ENCODE measurements around the gene RWDD4. TPM values are rescaled to one million over a fixed set of nuclear protein-coding genes. Genes with fewer than 3 reads are reported as not detected.

RWDD4 gene
- polyA plus RNA-seq, 2 of the 4 experiments (the other 2 are of a cell fraction), result 18.7 to 20.4 TPM

DNA sequence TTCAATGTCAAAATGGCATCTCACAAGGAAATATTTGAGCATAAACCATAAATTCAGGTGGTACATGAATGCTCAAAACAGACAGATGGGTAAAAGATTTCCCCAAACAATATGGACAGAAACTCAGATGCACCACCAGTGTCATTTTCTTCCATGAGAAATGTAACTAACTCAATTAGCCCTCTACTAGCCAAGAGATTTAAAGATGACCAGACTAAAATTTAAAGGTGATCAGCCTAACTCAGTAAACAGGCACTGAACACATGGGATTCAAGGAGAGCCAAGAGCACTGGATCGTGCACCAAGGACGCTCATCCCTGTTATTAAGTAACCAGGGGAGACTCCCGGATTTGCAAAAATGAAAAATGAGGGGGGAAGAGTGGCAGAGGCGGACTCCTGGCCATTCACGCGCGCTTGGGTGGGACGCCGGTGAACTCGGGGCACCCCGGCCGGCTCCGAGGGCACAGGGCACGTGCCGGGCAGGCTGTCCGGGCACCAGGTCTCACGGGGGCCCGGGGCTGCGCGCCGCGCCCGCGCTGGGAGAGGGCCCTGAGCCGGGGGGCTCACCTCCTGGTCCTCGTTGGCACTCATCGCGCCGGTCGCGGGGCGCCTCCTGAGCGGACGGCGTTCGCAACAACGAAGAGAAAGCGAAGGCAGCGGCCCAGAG is 490 bp downstream of the RWDD4 start:
- DNase-seq (ENCODE audit: low read depth in 1 of 2, low spot score in 1 of 2) (peak in 1 of 2 experiments; percentile 5), ATAC-seq (peak; percentile 46 to 60), FAIRE-seq (no peak)
- POLR2A ChIA-PET, result interaction anchor here (0.9 kb wide), 1 partner anchor 63 kb away, joined by 3 read pairs; no protein-coding TSS in a partner anchor
- no peaks in the 10 kb centered on the region for H3K9me3 ChIP-seq
- H3K4me3 ChIP-seq, result peak overlapping the region; percentile 77
- TF ChIP-seq EHMT2 (IDR thresholded peaks at IDR 0.05; ENCODE audit: low read depth) (no peak), PHF8 (IDR thresholded peaks at IDR 0.05; ENCODE audit: borderline replicate concordance, low read depth) (peak; percentile 66; the same call in 1 of the 2 replicates)
- H3K4me2 ChIP-seq, result peak overlapping the region; percentile 90
- peaks cover 16% of the 10 kb centered on the region; the same call in 2 of the 3 replicates for H3K4me1 ChIP-seq
- under 1% methylated on average over 13 of the region's 39 CpGs for WGBS (ENCODE audit: missing lambda C conversion rate)
- H3K27ac ChIP-seq, result peak overlapping the region; percentile 89 to 96
- CTCF ChIA-PET, result interaction anchor here (0.8 kb wide), 1 partner anchor 13 kb away, joined by 3 read pairs; no protein-coding TSS in a partner anchor

DNA sequence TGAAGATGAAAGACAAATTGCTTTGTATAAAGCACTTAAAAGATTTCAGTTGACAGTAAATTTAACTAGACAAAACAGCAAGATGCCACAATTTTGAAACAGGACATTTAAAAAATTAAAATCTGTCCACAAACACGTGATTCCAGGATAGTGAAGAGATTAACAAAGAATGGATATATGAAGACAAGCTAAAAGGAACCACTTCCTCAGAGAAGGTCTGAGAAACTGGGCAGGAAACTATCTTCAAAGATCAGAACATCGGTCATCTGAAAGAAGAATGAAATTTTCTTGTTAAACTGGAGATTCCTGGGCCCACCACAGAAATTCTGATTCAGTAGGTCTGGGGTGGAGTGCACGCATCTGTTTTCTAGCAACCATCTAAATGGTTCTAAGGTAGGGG is 1.4 kb downstream of the RWDD4 start:
- no peaks in the 10 kb centered on the region for H3K9me3 ChIP-seq
- ATAC-seq, result no peak
- WGBS (ENCODE audit: missing lambda C conversion rate), result 91% methylated on average over 3 of the region's 3 CpGs
- ChIA-PET CTCF (interaction anchor here (0.8 kb wide), 1 partner anchor 12 kb away, joined by 3 read pairs; no protein-coding TSS in a partner anchor), POLR2A (no interaction called here)
- peaks cover 16% of the 10 kb centered on the region; the same call in 2 of the 3 replicates for H3K4me1 ChIP-seq
- FAIRE-seq, result no peak
- DNase-seq (ENCODE audit: low read depth in 1 of 2, low spot score in 1 of 2), result no peak
- H3K27ac ChIP-seq, result peak overlapping the region in 1 of 2 experiments; percentile 96; a peak in 2 of 6 replicates
- peak overlapping the region; percentile 77 for H3K4me3 ChIP-seq
- peak overlapping the region; percentile 90 for H3K4me2 ChIP-seq
- TF ChIP-seq POLR2AphosphoS2 (conservative IDR thresholded peaks at IDR 0.05; ENCODE audit: low read length), result no peak

- DNase-seq (ENCODE audit: low read depth in 1 of 2, low spot score in 1 of 2) (no peak), ATAC-seq (no peak), FAIRE-seq (no peak)
- WGBS (ENCODE audit: missing lambda C conversion rate), result 85% methylated on average over 7 of the region's 7 CpGs
- ChIA-PET POLR2A (no interaction called here), CTCF (interaction anchor here (1.3 kb wide), 1 partner anchor 13 kb away, joined by 3 read pairs; no protein-coding TSS in a partner anchor)
- Histone ChIP-seq H3K4me3 (no peak overlapping the region), H3K4me1 (no peaks in the 10 kb centered on the region), H3K27ac (no peak overlapping the region), H3K4me2 (no peak overlapping the region), H3K9me3 (no peaks in the 10 kb centered on the region)
- TF ChIP-seq RAD21 (conservative IDR thresholded peaks at IDR 0.05 in 1 of 2, IDR thresholded peaks at IDR 0.05 in 1 of 2) (no peak), NR3C1 (IDR thresholded peaks at IDR 0.05) (no peak), FOSL2 (IDR thresholded peaks at IDR 0.05) (no peak), FOSL2 (CRISPR knock-in tag; IDR thresholded peaks at IDR 0.05) (no peak), POLR2AphosphoS2 (conservative IDR thresholded peaks at IDR 0.05; ENCODE audit: low read length) (no peak), RARB (CRISPR knock-in tag; IDR thresholded peaks at IDR 0.05) (no peak), FOXS1 (CRISPR knock-in tag; IDR thresholded peaks at IDR 0.05) (no peak), KDM5A (IDR thresholded peaks at IDR 0.05) (no peak), POLR2A (IDR thresholded peaks at IDR 0.05; ENCODE audit: low read length) (no peak), BHLHE40 (IDR thresholded peaks at IDR 0.05; ENCODE audit: low read depth, low read length) (no peak), CHD4 (IDR thresholded peaks at IDR 0.05; ENCODE audit: borderline replicate concordance) (no peak), EHMT2 (IDR thresholded peaks at IDR 0.05; ENCODE audit: low read depth) (no peak)
- TF ChIP-seq, protein P1, sequence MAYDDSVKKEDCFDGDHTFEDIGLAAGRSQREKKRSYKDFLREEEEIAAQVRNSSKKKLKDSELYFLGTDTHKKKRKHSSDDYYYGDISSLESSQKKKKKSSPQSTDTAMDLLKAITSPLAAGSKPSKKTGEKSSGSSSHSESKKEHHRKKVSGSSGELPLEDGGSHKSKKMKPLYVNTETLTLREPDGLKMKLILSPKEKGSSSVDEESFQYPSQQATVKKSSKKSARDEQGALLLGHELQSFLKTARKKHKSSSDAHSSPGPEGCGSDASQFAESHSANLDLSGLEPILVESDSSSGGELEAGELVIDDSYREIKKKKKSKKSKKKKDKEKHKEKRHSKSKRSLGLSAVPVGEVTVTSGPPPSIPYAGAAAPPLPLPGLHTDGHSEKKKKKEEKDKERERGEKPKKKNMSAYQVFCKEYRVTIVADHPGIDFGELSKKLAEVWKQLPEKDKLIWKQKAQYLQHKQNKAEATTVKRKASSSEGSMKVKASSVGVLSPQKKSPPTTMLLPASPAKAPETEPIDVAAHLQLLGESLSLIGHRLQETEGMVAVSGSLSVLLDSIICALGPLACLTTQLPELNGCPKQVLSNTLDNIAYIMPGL (CRISPR knock-in tag; IDR thresholded peaks at IDR 0.05; ENCODE audit: borderline replicate concordance), result no peak
- TF ChIP-seq, protein P2, sequence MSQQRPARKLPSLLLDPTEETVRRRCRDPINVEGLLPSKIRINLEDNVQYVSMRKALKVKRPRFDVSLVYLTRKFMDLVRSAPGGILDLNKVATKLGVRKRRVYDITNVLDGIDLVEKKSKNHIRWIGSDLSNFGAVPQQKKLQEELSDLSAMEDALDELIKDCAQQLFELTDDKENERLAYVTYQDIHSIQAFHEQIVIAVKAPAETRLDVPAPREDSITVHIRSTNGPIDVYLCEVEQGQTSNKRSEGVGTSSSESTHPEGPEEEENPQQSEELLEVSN (IDR thresholded peaks at IDR 0.05; ENCODE audit: borderline replicate concordance, low read depth), result no peak
Observed at GRCh38 chr4:183645326-183645725, 13.7 kb downstream of the RWDD4 start.

DNA sequence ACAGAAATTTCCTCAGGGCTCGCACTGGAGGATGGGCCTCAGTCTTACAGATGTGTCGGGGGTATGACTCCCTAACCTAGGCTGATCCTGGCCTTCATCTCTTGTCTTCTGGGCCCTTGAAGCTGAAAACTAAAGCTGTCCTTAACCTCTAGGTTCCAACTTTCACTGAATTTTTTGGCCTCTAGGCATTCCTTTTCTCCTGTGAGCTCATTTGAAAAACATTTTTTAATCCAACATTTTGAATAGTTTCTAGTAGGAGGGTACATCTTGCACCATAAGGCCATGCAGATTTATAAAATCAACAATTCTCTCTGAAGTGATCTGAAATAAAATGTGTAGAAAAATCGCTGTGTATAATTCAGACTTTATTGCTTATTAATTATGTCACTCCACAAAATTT is 19.7 kb downstream of the RWDD4 start:
- 69% methylated on average over 3 of the region's 3 CpGs for WGBS (ENCODE audit: missing lambda C conversion rate)
- no peak for ATAC-seq
- no peak for DNase-seq (ENCODE audit: low read depth in 1 of 2, low spot score in 1 of 2)
- ChIA-PET POLR2A (no interaction called here), CTCF (no interaction called here)
- Histone ChIP-seq H3K9me3 (no peaks in the 10 kb centered on the region), H3K4me2 (no peak overlapping the region; the same call in 2 of the 3 replicates), H3K4me1 (peaks cover 26% of the 10 kb centered on the region), H3K27ac (peak overlapping the region in 1 of 2 experiments; percentile 29; a peak in 1 of 6 replicates), H3K4me3 (no peak overlapping the region)
- no peak for FAIRE-seq
- TF ChIP-seq POLR2A (IDR thresholded peaks at IDR 0.05; ENCODE audit: low read length) (no peak), FOXS1 (CRISPR knock-in tag; IDR thresholded peaks at IDR 0.05) (no peak), SMC3 (IDR thresholded peaks at IDR 0.05) (no peak), EHMT2 (IDR thresholded peaks at IDR 0.05; ENCODE audit: low read depth) (no peak), POLR2AphosphoS2 (conservative IDR thresholded peaks at IDR 0.05; ENCODE audit: low read length) (no peak), RAD21 (conservative IDR thresholded peaks at IDR 0.05 in 1 of 2, IDR thresholded peaks at IDR 0.05 in 1 of 2) (no peak), CHD4 (IDR thresholded peaks at IDR 0.05; ENCODE audit: borderline replicate concordance) (no peak), MYC (IDR thresholded peaks at IDR 0.05; ENCODE audit: borderline replicate concordance, low read length) (no peak), MAZ (IDR thresholded peaks at IDR 0.05; ENCODE audit: borderline replicate concordance, low read depth, low read length) (no peak), CBX2 (IDR thresholded peaks at IDR 0.05; ENCODE audit: borderline replicate concordance, low read depth) (no peak), USF2 (IDR thresholded peaks at IDR 0.05) (no peak), HOXA7 (CRISPR knock-in tag; IDR thresholded peaks at IDR 0.05) (no peak), NFE2L2 (conservative IDR thresholded peaks at IDR 0.05; ENCODE audit: low read length) (no peak), ATOH8 (CRISPR knock-in tag; IDR thresholded peaks at IDR 0.05; ENCODE audit: low read depth) (no peak)
